Measurements from ENCODE around the gene PKN1.

The PKN1 gene

DNA sequence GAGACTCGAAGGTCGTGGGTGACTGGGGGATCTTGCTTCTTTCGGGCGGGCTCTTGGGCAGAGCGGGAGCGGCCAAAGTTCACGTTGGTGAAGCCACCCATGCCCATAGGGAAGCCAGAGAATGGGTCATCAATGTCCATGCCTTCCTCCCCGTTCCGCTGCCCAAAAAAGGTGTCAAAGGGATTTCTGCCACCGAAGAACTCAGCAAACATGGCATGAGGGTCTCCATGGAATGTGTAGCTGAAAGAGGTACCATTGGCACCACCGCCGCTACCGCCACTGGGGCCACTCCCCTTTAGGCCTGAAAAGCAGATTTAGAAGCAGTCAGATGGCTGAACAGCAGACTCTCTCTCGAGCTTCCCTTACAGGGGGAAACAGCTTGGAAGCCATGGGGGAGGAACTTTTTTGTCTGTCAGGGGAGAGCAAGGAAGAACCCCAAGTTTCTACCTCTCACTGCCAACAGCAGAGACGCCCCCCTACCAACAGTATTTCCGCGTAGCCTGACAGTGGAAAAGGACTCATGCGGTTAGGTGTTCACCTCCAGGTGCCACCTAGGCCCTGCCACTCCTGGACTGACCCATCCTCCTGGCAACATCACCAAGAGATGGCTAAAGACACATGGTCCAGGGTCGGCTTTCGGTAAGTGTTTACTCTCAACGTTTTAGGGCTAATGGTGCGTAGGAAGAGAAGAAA lies 83.8 kb downstream of the PKN1 start:
- peak; percentile 45 for DNase-seq

DNA sequence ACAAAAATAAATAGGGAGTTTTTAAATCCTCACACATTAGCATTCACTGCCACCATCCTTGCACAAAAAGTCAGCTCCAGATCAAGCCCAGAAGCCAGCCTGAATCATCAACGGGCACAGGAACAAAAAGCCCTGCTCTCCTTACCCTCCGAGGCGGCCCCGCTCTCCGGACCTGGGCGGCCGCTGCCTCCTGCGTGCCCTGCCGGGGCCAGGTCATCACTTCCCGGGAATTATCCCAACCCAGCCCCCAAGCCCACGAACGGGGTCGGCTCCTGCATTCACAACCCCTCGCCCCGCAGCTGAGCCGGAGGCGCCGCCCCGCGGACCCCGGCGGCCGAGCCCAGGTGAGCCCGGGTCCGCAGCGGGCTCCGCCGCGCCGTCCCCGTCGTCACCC lies 84.3 kb downstream of the PKN1 start:
- no peak for DNase-seq

DNA sequence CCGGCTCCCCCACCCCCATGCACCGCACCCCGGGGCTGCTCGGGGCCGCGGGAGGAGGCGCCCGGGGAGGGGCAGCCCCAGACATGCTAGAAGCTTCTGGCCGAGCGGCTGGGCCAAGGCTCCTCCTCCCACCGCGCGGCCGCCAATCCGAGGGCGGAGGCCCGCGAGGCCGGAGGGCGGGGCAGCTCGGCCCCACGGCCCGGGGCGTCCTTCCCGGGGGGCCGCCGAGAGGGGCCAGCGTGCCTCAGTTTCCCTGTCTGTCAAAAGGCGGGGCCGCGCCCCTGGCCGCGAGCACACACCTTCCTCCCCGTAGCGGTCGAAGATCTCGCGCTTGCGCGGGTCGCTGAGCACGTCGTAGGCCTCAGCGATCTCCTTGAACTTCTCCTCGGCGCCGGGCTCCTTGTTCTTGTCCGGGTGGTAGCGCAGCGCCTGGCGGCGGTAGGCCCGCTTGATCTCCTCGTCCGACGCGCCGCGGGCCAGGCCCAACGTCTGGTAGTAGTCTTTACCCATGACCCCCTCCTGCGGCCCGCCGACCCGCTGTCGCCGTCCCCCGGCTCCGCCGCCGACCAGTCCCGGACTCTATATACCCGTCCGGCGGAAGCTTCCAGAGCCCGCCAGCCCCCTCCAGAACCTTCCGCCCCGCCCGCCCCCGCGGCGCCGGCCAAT lies 84.9 kb downstream of the PKN1 start, which contains the start of gene DNAJB1:
TSS of gene DNAJB1 (minus strand) at position 558 of the 666 bp plus-strand sequence. CDS start at position 510, 48 bp downstream.
- DNase-seq: peak; percentile 80

DNA sequence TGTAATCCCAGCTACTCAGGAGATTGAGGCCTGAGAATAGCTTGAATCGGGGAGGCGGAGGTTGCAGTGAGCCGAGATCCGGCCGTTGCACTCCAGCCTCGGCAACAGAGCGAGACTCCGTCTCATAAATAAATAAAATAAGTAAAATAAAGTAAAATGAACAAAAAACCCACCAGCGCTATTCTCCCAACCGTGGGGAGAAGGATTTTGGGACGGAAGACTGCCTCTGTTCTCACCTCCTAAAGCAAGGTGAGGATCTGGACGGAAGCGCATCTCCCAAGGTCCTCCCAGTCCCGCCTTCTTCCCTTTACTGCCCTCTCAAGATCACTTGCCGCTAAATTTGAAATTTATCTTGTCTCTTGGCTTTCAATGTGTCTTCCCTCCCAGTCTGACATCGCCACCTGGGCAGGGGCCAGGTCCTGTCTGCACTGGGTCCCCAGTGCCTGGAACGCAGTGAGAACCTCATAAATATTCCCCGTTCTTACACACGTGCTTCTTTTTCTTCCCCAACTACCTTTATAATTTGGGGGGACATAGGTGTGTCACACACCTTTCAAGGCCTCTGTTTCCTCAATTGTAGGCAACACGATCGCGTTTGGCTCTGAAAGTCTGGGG lies 86.2 kb downstream of the PKN1 start:
- DNase-seq: no peak

DNA sequence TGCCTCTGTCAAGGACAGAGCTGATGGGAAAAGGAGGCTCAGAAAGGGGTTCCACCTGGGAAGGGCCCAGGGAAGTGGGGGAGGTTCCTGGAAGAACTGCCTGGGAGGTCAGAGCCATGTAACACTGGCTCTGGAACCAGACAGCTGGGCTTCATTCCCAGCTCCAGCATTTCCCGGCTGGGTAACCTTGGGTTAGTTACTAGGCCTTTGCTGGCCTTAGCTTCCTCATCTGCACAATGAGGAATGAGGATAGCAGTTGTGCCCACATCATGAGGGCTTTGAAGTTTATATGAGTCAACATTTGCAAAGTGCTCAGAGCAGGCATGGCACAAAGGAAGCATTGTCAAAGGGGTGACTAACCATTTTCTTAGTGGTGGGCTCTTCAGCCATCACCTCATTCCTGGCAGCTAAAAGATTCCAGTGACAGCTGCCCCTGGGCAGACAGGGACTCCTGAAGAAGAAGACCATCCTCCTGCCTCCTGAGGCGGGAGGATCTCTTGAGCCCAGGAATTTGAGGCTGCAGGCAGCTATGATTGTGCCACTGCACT lies 86.8 kb downstream of the PKN1 start:
- peak; percentile 31 for DNase-seq

DNA sequence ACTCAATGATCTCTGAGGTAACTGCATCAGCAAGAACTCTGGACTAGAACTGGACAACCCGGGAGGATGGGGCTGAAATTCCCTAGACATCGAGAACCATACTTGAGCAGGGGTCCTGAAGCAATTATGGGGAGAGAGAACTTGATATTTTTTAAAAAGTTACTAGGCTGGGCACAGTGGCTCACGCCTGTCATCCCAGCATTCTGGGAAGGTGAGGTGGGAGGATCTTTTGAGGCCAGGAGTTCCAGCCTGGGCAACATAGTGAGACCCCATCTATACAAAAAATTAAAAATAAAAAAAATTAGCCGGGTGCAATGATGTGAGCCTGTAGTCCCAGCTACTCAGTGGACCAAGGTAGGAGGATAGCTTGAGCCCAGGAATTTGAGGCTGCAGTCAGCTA lies 87.4 kb downstream of the PKN1 start:
- DNase-seq: no peak

All from CD4-positive, alpha-beta T cell treated with Interleukin-12 subunit alpha and Interleukin-12 subunit beta, for 1 hour (primary cell).